HUES48 (cell line): Measurements from ENCODE around the gene NFILZ.

Experiments used
- H3K27ac ChIP-seq: one replicate; pipeline ENCODE4 v1.7.0; 2013; ENCODE audit warnings: low read depth, low read length, inconsistent platforms
- H3K27me3 ChIP-seq: 2 replicates; pipeline ENCODE4 v1.6.1; 2013; ENCODE audit warnings: mild to moderate bottlenecking, low read length; ENCODE audit not compliant: control insufficient read depth, insufficient read depth
- H3K36me3 ChIP-seq: 2 replicates; pipeline ENCODE4 v1.6.1; 2013; ENCODE audit warnings: low read length; ENCODE audit not compliant: control insufficient read depth, insufficient read depth
- H3K4me1 ChIP-seq: 2 replicates; pipeline ENCODE4 v1.6.1; 2013; ENCODE audit warnings: mild to moderate bottlenecking, low read length; ENCODE audit not compliant: control insufficient read depth, insufficient read depth
- H3K4me3 ChIP-seq: 2 replicates; pipeline ENCODE4 v1.5.1; 2013; ENCODE audit warnings: mild to moderate bottlenecking, low read depth, low read length
- H3K9ac ChIP-seq: 2 replicates; pipeline ENCODE4 v1.6.1; 2013; ENCODE audit warnings: mild to moderate bottlenecking, low read depth, low read length, moderate library complexity
- H3K9me3 ChIP-seq: 2 replicates; pipeline ENCODE4 v1.6.1; 2013; ENCODE audit warnings: low read length; ENCODE audit not compliant: control insufficient read depth, insufficient read depth

Gene NFILZ

DNA sequence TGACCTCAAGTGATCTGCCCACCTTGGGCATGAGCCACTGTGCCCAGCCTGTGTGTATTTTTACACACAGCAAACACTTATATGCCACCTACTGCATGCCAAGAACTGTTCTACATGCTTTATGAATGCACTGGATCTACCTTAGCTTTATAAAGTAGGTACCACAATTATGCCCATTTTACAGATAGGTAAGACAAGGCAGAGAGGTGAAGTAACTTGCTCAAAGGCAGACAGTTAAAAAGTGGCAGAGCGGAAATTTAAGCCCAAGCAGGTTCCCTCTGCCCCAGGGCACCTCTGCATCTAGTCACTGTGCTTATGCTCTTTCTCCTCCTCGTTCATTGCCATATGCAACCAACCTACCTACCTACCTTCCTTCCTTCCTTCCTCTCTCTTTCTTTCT lies 30.4 kb upstream of the NFILZ start:
- Histone ChIP-seq H3K36me3 (peaks cover 6% of the 10 kb centered on the region), H3K4me1 (no peaks in the 10 kb centered on the region), H3K27me3 (no peaks in the 10 kb centered on the region), H3K9ac (no peak overlapping the region), H3K9me3 (peaks cover 5% of the 10 kb centered on the region; the same call in 1 of the 2 replicates), H3K4me3 (no peak overlapping the region), H3K27ac (no peak overlapping the region)

DNA sequence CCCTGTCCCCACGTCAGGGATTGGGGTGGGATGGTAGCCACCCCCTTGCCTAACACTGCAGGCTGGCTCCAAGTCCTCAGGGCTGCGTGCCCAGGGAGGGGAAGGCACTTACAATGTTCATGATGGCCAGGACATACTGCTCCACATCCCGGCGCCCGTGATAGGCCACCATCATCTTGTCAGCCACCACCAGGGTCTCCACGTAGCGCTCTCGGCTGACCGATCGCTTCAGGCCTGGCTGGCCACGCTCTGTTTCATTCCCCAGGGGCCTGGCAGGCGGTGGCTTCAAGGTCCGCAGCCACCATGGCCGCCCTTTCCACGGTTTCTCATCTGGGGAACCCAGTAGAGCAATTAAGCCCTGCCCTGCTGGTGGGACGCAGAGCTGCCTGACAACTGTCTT lies 29.6 kb upstream of the NFILZ start:
- Histone ChIP-seq H3K4me3 (no peak overlapping the region), H3K4me1 (no peaks in the 10 kb centered on the region), H3K9ac (no peak overlapping the region), H3K36me3 (peaks cover 6% of the 10 kb centered on the region), H3K27ac (no peak overlapping the region), H3K9me3 (peaks cover 5% of the 10 kb centered on the region; the same call in 1 of the 2 replicates), H3K27me3 (no peaks in the 10 kb centered on the region)

DNA sequence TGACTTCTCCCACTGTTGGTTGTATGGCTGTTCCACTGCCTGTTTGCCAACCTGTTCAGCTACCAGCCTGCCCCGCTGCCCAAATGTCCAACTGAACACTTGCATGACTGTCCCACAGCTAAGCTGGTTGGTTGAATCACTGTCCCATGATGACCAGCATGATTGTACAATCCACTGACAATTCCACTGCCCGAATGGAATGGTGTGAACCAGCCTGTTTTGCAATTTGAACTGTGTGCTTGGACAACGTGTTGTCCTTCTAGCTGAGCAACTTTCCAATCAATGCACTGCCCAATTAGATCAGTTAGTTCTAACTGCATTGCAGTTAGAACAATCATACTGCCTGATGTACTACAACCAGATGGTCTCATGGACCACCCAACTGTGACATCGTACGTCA lies 28.6 kb upstream of the NFILZ start:
- H3K27ac ChIP-seq: no peak overlapping the region
- peaks cover 5% of the 10 kb centered on the region; the same call in 1 of the 2 replicates for H3K9me3 ChIP-seq
- no peaks in the 10 kb centered on the region for H3K27me3 ChIP-seq
- H3K4me3 ChIP-seq: no peak overlapping the region
- H3K36me3 ChIP-seq: peaks cover 6% of the 10 kb centered on the region
- H3K4me1 ChIP-seq: no peaks in the 10 kb centered on the region
- H3K9ac ChIP-seq: no peak overlapping the region

DNA sequence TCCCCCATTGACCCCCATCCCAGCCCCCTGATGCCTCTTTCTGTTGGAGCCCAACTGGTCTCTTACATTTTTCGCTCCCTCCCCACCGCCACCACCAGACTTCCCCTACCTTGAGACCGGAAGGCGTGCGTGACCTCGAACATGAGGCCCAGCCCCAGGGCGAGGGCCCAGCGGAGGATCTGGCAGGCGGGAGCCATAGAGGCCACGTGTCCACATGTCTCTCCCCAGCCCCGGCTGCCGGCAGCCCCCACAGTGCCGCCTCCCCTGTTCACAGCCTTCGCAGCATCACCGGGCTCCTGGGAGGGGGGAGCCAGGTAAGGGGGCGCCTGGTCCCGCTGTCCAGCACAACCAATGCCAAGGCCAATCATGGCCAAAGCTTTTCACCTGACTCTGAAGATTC lies 24.9 kb upstream of the NFILZ start:
- Histone ChIP-seq H3K27ac (no peak overlapping the region), H3K4me3 (no peak overlapping the region), H3K36me3 (peaks cover 6% of the 10 kb centered on the region), H3K4me1 (peaks cover 13% of the 10 kb centered on the region), H3K9me3 (peaks cover 5% of the 10 kb centered on the region; the same call in 1 of the 2 replicates), H3K27me3 (no peaks in the 10 kb centered on the region), H3K9ac (no peak overlapping the region)

DNA sequence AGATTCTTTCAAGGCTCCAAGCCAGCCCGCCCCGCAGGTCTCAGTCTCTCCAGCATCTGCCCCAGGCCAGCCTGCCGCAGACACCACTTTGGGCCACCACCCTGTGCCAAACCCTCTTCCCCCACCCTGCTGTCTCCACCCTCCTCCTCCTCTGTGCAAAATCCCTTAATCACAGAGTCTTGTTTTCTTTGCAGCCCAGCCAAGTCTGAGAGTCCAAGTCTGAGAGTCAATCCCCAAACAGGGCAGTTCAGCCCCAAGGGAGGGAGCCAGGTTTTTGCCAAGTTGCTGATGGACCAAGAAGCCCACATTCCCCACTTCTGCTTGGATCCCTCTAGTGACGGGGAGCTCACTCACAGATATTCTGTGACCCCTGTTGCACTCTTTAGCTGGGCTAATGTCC lies 23.0 kb upstream of the NFILZ start:
- no peak overlapping the region for H3K4me3 ChIP-seq
- H3K9me3 ChIP-seq: peaks cover 5% of the 10 kb centered on the region; the same call in 1 of the 2 replicates
- no peaks in the 10 kb centered on the region for H3K27me3 ChIP-seq
- H3K27ac ChIP-seq: no peak overlapping the region
- no peak overlapping the region for H3K9ac ChIP-seq
- peaks cover 3% of the 10 kb centered on the region; the same call in 1 of the 2 replicates for H3K36me3 ChIP-seq
- peaks cover 21% of the 10 kb centered on the region for H3K4me1 ChIP-seq

DNA sequence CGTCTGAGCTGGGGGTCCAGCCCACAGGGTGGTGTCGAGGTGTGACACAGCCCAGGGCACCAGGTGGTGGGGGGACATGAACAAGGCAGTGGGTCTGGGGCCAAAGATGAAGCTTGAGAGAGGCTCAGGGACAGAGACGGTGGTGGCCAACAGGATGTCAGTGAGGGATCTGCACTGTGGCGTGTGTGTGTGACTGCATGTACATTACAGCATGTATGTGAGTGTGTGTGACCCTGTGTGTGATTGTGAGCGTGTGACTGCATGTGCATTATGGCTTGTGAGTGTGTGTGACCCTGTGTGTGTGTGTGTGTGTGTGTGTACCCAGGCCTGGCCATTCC lies 21.5 kb upstream of the NFILZ start:
- peaks cover 5% of the 10 kb centered on the region; the same call in 1 of the 2 replicates for H3K9me3 ChIP-seq
- H3K27ac ChIP-seq: peak overlapping the region; percentile 93
- peak overlapping the region; percentile 79 for H3K4me3 ChIP-seq
- 0 out of 2 replicates have a peak overlapping the region, but pooled peaks have one; percentile 69 for H3K9ac ChIP-seq
- H3K36me3 ChIP-seq: no peaks in the 10 kb centered on the region
- H3K27me3 ChIP-seq: no peaks in the 10 kb centered on the region
- H3K4me1 ChIP-seq: peaks cover 21% of the 10 kb centered on the region

DNA sequence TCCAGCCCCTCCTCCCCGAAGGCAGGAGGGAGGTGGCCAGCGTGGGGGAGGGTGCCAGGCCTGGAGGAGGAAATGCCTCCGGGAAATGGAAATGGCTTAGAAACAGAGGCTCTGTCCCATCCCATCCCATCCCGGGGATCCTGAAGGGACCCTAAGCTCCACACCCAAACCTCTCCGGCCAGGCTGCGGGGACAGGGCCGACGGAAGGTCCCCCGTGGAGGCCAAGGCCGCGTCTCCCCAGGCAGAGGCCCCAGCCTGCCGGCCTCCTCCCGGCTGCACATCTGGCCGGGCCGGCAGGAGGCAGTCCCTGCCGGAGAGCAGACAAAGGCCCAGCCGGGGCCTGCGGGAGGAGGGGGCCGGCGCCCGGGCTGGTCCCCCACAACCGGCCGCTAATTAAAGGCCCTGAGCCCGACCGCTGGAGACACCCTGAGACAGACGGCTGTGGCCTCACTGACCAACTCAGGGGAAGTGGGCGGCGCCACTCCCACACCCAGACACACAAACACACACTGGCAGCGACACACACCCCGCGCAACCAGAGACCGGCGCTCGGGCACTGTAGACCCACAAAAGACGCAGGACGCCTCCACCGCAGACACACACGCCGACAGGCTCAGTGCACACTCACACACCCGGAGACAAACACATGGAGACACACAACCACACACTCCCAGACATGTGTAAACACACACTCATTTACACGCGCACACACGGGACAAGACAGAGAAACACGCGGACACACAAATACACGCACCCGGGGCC lies 21.0 kb upstream of the NFILZ start:
- H3K4me1 ChIP-seq: peaks cover 21% of the 10 kb centered on the region
- peak overlapping the region; percentile 93 for H3K27ac ChIP-seq
- H3K27me3 ChIP-seq: no peaks in the 10 kb centered on the region
- H3K9me3 ChIP-seq: peaks cover 4% of the 10 kb centered on the region; the same call in 1 of the 2 replicates
- H3K9ac ChIP-seq: peak overlapping the region; percentile 69
- peak overlapping the region; percentile 79 for H3K4me3 ChIP-seq
- no peaks in the 10 kb centered on the region for H3K36me3 ChIP-seq

DNA sequence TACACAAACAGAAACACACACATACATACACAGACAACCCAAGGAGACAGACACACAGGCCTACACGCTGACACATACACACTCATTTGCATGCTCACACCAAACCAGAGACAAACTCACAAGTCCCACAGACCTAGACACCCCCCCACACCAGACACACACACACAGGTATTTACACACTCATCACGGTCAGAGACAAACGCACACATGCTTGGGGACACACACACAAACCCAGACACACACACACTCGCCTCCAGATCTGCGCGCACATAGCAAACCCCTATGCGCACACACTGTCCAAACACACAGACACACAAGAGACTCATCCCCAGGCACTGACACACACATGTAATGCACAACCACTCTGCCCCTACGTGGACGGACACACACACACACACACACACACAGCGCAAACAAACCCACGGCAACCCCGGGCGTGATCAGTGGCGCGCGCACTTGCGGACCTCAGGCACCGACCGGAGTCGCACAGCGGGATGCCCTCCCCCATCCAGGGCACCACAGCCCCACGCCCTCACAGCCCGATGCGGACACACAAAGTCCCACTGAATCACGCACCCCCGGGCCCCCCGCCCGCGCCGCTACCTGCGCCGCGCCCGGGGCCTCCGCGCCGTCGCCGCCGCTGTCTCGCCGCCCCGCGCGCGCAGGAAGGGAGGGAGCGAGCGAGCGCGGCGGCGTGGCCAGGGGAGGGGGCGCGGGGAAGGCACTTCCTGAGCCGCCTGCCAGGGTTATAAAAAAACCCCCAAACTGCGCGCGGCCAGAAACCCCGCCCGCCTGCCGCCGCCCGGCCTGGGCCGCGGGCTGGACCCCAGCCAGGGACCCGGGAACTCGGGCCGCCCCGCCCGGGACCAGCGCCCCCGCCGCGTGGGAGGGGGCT lies 20.1 kb upstream of the NFILZ start, which contains the start of gene ADAMTS10:
TSS of gene ADAMTS10 (minus strand) at position 675 of the 895 bp plus-strand sequence. CDS start 5,005 bp downstream, outside the sequence.
- Histone ChIP-seq H3K4me1 (peaks cover 21% of the 10 kb centered on the region), H3K9me3 (no peaks in the 10 kb centered on the region), H3K4me3 (peak within 1 kb of the TSS; percentile 79), H3K27me3 (no peaks in the 10 kb centered on the region), H3K27ac (peak within 1 kb of the TSS; percentile 93), H3K36me3 (no peaks in the 10 kb centered on the region), H3K9ac (peak within 1 kb of the TSS; percentile 24)

DNA sequence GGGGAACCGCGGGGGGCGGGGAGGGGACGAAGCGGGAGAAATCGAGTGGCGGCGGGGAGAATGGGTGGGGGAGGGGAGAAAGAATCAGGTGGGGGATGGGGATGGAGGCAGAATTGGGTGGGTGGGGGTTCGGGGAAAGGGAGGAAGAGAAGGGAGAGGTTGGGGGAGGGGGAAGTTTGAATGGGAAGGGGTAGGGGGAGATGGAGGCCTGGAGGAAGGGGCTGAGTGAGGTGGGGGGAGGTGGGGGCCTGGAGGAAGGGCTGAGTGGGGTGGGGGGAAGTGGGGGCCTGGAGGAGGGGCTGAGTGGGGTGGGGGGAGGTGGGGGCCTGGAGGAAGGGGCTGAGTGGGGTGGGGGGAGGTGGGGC lies 19.5 kb upstream of the NFILZ start:
- no peaks in the 10 kb centered on the region for H3K9me3 ChIP-seq
- no peaks in the 10 kb centered on the region for H3K27me3 ChIP-seq
- H3K9ac ChIP-seq: no peak overlapping the region
- H3K4me1 ChIP-seq: peaks cover 21% of the 10 kb centered on the region
- H3K36me3 ChIP-seq: no peaks in the 10 kb centered on the region
- no peak overlapping the region; the same call in 1 of the 2 replicates for H3K4me3 ChIP-seq
- peak overlapping the region; percentile 93 for H3K27ac ChIP-seq

DNA sequence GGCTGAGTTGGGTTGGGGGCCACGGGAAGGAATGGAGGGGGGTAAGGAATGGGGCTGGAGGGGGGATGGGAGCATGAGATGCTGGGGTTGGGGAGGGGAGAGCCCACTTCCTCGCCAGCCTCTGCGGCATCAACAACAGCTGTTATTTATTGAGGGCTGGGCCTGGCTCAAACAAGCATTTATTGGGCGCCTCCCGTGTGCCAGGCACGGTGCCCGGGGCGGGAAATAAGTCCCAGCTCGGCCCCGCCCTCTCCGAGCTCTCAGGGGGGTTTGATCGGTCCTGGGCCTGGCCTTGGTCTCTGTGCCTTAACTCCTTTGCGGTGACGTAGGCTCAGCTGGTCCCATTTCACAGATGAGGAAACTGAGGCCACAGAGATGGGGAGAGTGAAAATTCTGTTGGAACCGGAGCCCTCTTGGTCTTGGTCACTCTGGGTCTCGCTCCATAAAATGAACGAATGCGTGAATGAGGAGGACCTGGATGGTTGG lies 19.0 kb upstream of the NFILZ start:
- peak overlapping the region; percentile 89 for H3K27ac ChIP-seq
- H3K4me1 ChIP-seq: peaks cover 21% of the 10 kb centered on the region
- no peaks in the 10 kb centered on the region for H3K9me3 ChIP-seq
- H3K9ac ChIP-seq: no peak overlapping the region
- no peak overlapping the region for H3K4me3 ChIP-seq
- no peaks in the 10 kb centered on the region for H3K27me3 ChIP-seq
- H3K36me3 ChIP-seq: no peaks in the 10 kb centered on the region
